ENCODE results near the gene FILIP1.
A peak's percentile ranks its signal among the peaks of the same experiment; 100 is the strongest.

Gene FILIP1

DNA sequence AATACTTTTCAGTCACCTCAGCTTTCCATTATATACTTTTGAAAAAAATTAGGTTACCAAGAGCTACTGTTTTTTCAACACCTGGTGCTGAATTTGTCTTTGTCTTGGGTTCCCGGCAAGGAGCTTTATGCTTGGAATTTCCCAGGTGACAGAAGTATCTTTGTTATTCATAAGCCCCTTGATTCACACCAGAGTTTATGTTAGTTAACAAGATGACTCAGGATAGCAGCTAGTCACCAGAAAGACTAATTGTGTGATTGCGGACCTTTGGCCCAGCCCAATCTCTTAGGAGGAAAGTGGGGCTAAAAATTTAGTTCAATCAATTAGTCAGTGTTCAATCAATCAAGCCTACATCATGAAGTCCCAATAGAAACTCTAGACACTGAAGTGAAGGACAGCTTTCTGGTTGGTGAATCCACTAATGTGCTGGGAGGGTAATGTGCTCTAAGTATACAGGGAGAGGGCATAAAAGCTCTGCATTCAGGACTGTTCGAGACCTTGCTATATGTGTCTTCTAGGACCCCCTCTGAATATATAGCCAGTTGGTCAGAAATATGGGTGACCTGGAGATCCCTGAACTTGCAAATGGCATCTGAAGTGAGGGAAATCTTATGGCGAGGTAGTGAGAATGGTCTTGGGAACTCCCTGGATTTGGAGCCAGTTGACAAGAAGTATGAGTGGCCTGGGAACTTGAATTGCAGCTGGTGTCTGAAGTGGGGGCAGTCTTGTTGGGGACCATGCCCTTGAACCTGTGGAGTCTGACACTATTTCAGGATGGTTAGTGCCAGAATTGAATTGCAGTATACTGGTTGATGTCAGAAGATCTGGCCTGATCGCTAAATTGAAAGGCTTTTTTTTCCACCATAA, 225.2 kb downstream of the FILIP1 start:
- H3K4me1 ChIP-seq (ENCODE audit: control insufficient read depth in 1 of 2, insufficient read depth in 2 of 2, low read length in 2 of 2) = peaks cover 0 to 10% of the 10 kb centered on the region in 2 experiments
- no peak overlapping the region for H3K4me3 ChIP-seq (ENCODE audit: low read depth, low read length)
- H2AK5ac ChIP-seq (ENCODE audit: low read length) = no peak overlapping the region
- H3K14ac ChIP-seq (ENCODE audit: low read length) = no peak overlapping the region
- H3K18ac ChIP-seq (ENCODE audit: low read length) = no peak overlapping the region
- DNase-seq = peak in 1 of 2 donors; percentile 35
- no peaks in the 10 kb centered on the region for H3K27me3 ChIP-seq (ENCODE audit: insufficient read depth, low read length)
- H4K8ac ChIP-seq (ENCODE audit: low read depth, low read length) = no peak overlapping the region
- WGBS (ENCODE audit: extremely low coverage, insufficient coverage, insufficient read length) = no CpG with 5 or more reads among the region's 5 CpGs
- peak overlapping the region; percentile 30 for H3K4ac ChIP-seq (ENCODE audit: low read depth, low read length)
- no peak overlapping the region for H3K9ac ChIP-seq (ENCODE audit: low read length)
- peaks cover 7 to 10% of the 10 kb centered on the region in 2 experiments for H3K36me3 ChIP-seq (ENCODE audit: control insufficient read depth in 1 of 2, insufficient read depth in 2 of 2, low read length in 2 of 2)
- H3K23ac ChIP-seq (ENCODE audit: low read length) = no peak overlapping the region
- H4K91ac ChIP-seq (ENCODE audit: low read depth, low read length) = no peak overlapping the region
- H3K79me2 ChIP-seq (ENCODE audit: control insufficient read depth, insufficient read depth, low read length, poor library complexity) = peaks cover 5% of the 10 kb centered on the region
- H3K79me1 ChIP-seq (ENCODE audit: low read length) = peaks cover 8% of the 10 kb centered on the region
- H2BK12ac ChIP-seq (ENCODE audit: low read length) = no peak overlapping the region
- peak overlapping the region; percentile 15 for H3K27ac ChIP-seq (ENCODE audit: low read depth, low read length)
- H4K12ac ChIP-seq (ENCODE audit: low read depth, low read length) = no peak overlapping the region
- H2AFZ ChIP-seq (ENCODE audit: insufficient read depth, low read length, poor library complexity) = no peak overlapping the region
- no peak overlapping the region for H2BK5ac ChIP-seq (ENCODE audit: low read depth, low read length, poor library complexity)
- H2BK120ac ChIP-seq (ENCODE audit: insufficient read depth, low read length, poor library complexity) = no peak overlapping the region
- H3K9me3 ChIP-seq (ENCODE audit: insufficient read depth, low read depth, low read length) = no peaks in the 10 kb centered on the region
- no peak overlapping the region for H3K4me2 ChIP-seq (ENCODE audit: low read length)

DNA sequence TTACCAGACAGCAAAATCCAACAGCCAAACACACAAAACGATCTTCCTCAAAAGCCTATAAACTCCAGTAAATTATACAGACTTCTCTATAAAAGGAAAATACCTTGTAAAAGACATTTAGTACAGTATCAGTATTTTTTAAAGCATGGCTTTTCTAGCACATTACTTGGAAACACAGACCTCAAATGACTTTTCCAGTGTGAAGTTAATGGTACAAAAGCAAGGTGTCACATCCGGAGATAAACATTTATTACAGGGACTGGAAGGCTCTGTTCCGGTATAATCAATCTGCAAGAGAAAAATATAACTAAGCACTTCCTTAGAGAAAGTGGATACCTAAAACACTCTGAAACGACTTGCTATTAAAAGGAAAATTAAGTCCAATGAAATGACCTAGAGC, 226.1 kb downstream of the FILIP1 start:
- no CpG with 5 or more reads among the region's 4 CpGs for WGBS (ENCODE audit: extremely low coverage, insufficient coverage, insufficient read length)
- H3K4me1 ChIP-seq (ENCODE audit: control insufficient read depth in 1 of 2, insufficient read depth in 2 of 2, low read length in 2 of 2) = peaks cover 0 to 9% of the 10 kb centered on the region in 2 experiments
- no peak overlapping the region for H3K23ac ChIP-seq (ENCODE audit: low read length)
- no peak overlapping the region for H2AK5ac ChIP-seq (ENCODE audit: low read length)
- H3K79me2 ChIP-seq (ENCODE audit: control insufficient read depth, insufficient read depth, low read length, poor library complexity) = peaks cover 1% of the 10 kb centered on the region
- no peak overlapping the region for H4K8ac ChIP-seq (ENCODE audit: low read depth, low read length)
- no peak overlapping the region for H3K4ac ChIP-seq (ENCODE audit: low read depth, low read length)
- no peak overlapping the region for H3K18ac ChIP-seq (ENCODE audit: low read length)
- peaks cover 4% of the 10 kb centered on the region for H3K79me1 ChIP-seq (ENCODE audit: low read length)
- no peak overlapping the region for H2BK12ac ChIP-seq (ENCODE audit: low read length)
- no peak overlapping the region for H4K91ac ChIP-seq (ENCODE audit: low read depth, low read length)
- H3K4me2 ChIP-seq (ENCODE audit: low read length) = no peak overlapping the region
- H3K27ac ChIP-seq (ENCODE audit: low read depth, low read length) = no peak overlapping the region
- no peak overlapping the region for H3K9ac ChIP-seq (ENCODE audit: low read length)
- no peak overlapping the region for H3K14ac ChIP-seq (ENCODE audit: low read length)
- no peak overlapping the region for H2BK120ac ChIP-seq (ENCODE audit: insufficient read depth, low read length, poor library complexity)
- H4K12ac ChIP-seq (ENCODE audit: low read depth, low read length) = no peak overlapping the region
- no peaks in the 10 kb centered on the region for H3K27me3 ChIP-seq (ENCODE audit: insufficient read depth, low read length)
- DNase-seq = no peak
- no peak overlapping the region for H2AFZ ChIP-seq (ENCODE audit: insufficient read depth, low read length, poor library complexity)
- H3K36me3 ChIP-seq (ENCODE audit: control insufficient read depth in 1 of 2, insufficient read depth in 2 of 2, low read length in 2 of 2) = peaks cover 3 to 7% of the 10 kb centered on the region in 2 experiments
- H3K4me3 ChIP-seq (ENCODE audit: low read depth, low read length) = no peak overlapping the region
- H2BK5ac ChIP-seq (ENCODE audit: low read depth, low read length, poor library complexity) = no peak overlapping the region
- no peaks in the 10 kb centered on the region for H3K9me3 ChIP-seq (ENCODE audit: insufficient read depth, low read depth, low read length)

DNA sequence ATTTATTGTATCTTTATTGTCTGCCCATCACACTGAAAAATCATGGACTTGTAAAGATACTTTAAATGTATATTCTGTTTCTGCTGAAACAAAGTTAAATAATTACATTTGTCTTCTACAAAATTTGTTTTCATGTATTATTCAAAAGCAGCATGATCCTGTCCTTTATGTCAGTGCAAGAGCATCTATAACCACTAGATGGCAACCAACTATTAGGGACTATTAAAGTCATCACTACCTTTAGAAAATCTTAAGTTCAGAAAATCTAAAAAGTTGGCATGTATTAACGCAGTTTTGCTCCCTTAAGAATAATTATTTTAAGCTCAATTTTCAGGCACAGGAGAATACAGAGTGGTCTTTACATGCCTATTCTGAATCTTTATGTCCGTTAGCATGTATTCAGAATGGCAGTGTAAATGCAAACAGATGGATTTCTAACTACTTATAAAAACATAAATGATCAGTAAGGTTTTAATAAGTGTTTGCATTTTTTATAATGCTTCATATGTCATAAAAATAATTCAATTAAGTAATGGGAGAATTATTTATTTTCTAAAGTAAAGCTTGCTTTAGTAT, 226.8 kb downstream of the FILIP1 start:
- Histone ChIP-seq H2BK120ac (ENCODE audit: insufficient read depth, low read length, poor library complexity) (no peak overlapping the region), H3K9ac (ENCODE audit: low read length) (no peak overlapping the region), H3K18ac (ENCODE audit: low read length) (no peak overlapping the region), H3K23ac (ENCODE audit: low read length) (no peak overlapping the region), H4K91ac (ENCODE audit: low read depth, low read length) (no peak overlapping the region), H2BK12ac (ENCODE audit: low read length) (no peak overlapping the region), H3K9me3 (ENCODE audit: insufficient read depth, low read depth, low read length) (no peaks in the 10 kb centered on the region), H4K8ac (ENCODE audit: low read depth, low read length) (no peak overlapping the region), H3K4me3 (ENCODE audit: low read depth, low read length) (no peak overlapping the region), H3K79me1 (ENCODE audit: low read length) (peaks cover 3% of the 10 kb centered on the region), H3K36me3 (ENCODE audit: control insufficient read depth in 1 of 2, insufficient read depth in 2 of 2, low read length in 2 of 2) (peaks cover 6 to 10% of the 10 kb centered on the region in 2 experiments), H3K27me3 (ENCODE audit: insufficient read depth, low read length) (no peaks in the 10 kb centered on the region), H3K14ac (ENCODE audit: low read length) (no peak overlapping the region), H4K12ac (ENCODE audit: low read depth, low read length) (no peak overlapping the region), H3K4ac (ENCODE audit: low read depth, low read length) (no peak overlapping the region), H2AFZ (ENCODE audit: insufficient read depth, low read length, poor library complexity) (no peak overlapping the region), H3K4me2 (ENCODE audit: low read length) (no peak overlapping the region), H3K79me2 (ENCODE audit: control insufficient read depth, insufficient read depth, low read length, poor library complexity) (peaks cover 1% of the 10 kb centered on the region), H3K4me1 (ENCODE audit: control insufficient read depth in 1 of 2, insufficient read depth in 2 of 2, low read length in 2 of 2) (peaks cover 0 to 8% of the 10 kb centered on the region in 2 experiments), H2AK5ac (ENCODE audit: low read length) (no peak overlapping the region), H3K27ac (ENCODE audit: low read depth, low read length) (no peak overlapping the region), H2BK5ac (ENCODE audit: low read depth, low read length, poor library complexity) (no peak overlapping the region)
- DNase-seq = peak in 1 of 2 donors; percentile 77
- WGBS (ENCODE audit: extremely low coverage, insufficient coverage, insufficient read length) = no CpG with 5 or more reads among the region's 2 CpGs

DNA sequence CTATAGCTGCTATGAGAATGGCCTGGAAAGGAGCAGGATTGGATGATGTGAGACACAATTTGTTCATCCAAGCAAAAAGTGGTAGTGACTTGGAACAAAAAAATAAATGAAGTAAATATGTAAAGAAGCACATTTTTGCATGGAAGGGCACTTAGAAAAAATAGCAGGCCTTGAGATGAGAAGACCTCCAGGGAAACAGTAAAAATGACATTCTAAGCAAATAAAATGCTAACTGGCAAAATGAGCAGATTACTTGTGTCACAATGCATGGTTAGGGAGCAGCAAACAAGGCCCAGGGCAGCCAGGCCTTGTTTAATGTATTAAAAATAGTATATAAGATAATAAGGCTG, 230.2 kb downstream of the FILIP1 start:
- peaks cover 0 to 4% of the 10 kb centered on the region in 2 experiments for H3K4me1 ChIP-seq (ENCODE audit: control insufficient read depth in 1 of 2, insufficient read depth in 2 of 2, low read length in 2 of 2)
- no peak overlapping the region for H2AK5ac ChIP-seq (ENCODE audit: low read length)
- peaks cover under 1% of the 10 kb centered on the region for H3K79me2 ChIP-seq (ENCODE audit: control insufficient read depth, insufficient read depth, low read length, poor library complexity)
- peaks cover 8 to 14% of the 10 kb centered on the region in 2 experiments for H3K36me3 ChIP-seq (ENCODE audit: control insufficient read depth in 1 of 2, insufficient read depth in 2 of 2, low read length in 2 of 2)
- no peak overlapping the region for H2BK12ac ChIP-seq (ENCODE audit: low read length)
- peaks cover 3% of the 10 kb centered on the region for H3K79me1 ChIP-seq (ENCODE audit: low read length)
- no peak overlapping the region for H3K4me2 ChIP-seq (ENCODE audit: low read length)
- DNase-seq = no peak
- no peak overlapping the region for H3K4ac ChIP-seq (ENCODE audit: low read depth, low read length)
- H3K14ac ChIP-seq (ENCODE audit: low read length) = no peak overlapping the region
- no peak overlapping the region for H4K12ac ChIP-seq (ENCODE audit: low read depth, low read length)
- no peaks in the 10 kb centered on the region for H3K9me3 ChIP-seq (ENCODE audit: insufficient read depth, low read depth, low read length)
- H2BK120ac ChIP-seq (ENCODE audit: insufficient read depth, low read length, poor library complexity) = no peak overlapping the region
- H4K8ac ChIP-seq (ENCODE audit: low read depth, low read length) = no peak overlapping the region
- no peak overlapping the region for H3K9ac ChIP-seq (ENCODE audit: low read length)
- no peak overlapping the region for H4K91ac ChIP-seq (ENCODE audit: low read depth, low read length)
- H3K23ac ChIP-seq (ENCODE audit: low read length) = no peak overlapping the region
- no peak overlapping the region for H3K27ac ChIP-seq (ENCODE audit: low read depth, low read length)
- H3K27me3 ChIP-seq (ENCODE audit: insufficient read depth, low read length) = no peaks in the 10 kb centered on the region
- H3K18ac ChIP-seq (ENCODE audit: low read length) = no peak overlapping the region
- H2BK5ac ChIP-seq (ENCODE audit: low read depth, low read length, poor library complexity) = no peak overlapping the region
- no peak overlapping the region for H3K4me3 ChIP-seq (ENCODE audit: low read depth, low read length)
- H2AFZ ChIP-seq (ENCODE audit: insufficient read depth, low read length, poor library complexity) = no peak overlapping the region
